ENCODE results near the gene RPS6KB2. TPM values are rescaled to one million over a fixed set of nuclear protein-coding genes. Genes with fewer than 3 reads are reported as not detected.

The RPS6KB2 gene
- total and polyA plus RNA-seq, 9 of the 15 experiments (the other 6 are each of a cell fraction or from before 2014, with no cell fraction given) = 0.42 to 122 (median 82.6) TPM

DNA sequence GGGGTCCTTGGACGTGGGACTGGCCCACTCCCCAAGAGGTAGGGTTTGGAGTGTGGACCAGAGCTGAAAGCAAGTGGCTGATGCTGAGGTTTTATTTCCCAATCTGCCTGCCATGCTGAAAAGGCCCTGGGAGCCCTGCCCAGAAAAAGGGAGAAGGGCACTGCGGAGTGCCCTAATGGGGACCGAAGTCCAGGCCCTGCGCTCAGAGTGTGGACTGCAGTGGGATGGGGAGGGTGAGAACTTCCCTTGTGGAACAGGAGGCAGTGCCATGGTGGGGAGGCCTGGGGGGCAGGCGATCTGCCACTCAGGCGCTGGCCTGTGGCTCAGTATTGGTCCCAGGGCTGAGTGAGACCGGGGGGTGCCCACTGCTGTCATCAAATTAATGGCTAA, 19.9 kb downstream of the RPS6KB2 start:
- Histone ChIP-seq H2AFZ (ENCODE audit: low read depth, low read length) (no peak overlapping the region), H3K27ac (ENCODE audit: extremely low read depth, low read depth, low read length) (no peak overlapping the region), H3K4me2 (ENCODE audit: insufficient read depth, low read length) (no peak overlapping the region), H3K4me3 (no peak overlapping the region), H3K27me3 (ENCODE audit: control insufficient read depth in 2 of 2, insufficient read depth in 2 of 2, low read length in 2 of 2) (no peaks in the 10 kb centered on the region), H3K9me1 (ENCODE audit: control insufficient read depth, insufficient read depth, low read length) (no peaks in the 10 kb centered on the region), H3K79me2 (ENCODE audit: control insufficient read depth, insufficient read depth, low read length) (peaks cover 13% of the 10 kb centered on the region), H3K9me3 (replicated peaks; ENCODE audit: control insufficient read depth, insufficient read depth, low read depth, low read length) (no peaks in the 10 kb centered on the region), H3K9ac (ENCODE audit: insufficient read depth in 1 of 2, low read depth in 2 of 2, low read length in 2 of 2) (no peak overlapping the region), H3K36me3 (ENCODE audit: control insufficient read depth, insufficient read depth, low read length) (no peaks in the 10 kb centered on the region), H3K4me1 (replicated peaks in 1 of 2; ENCODE audit: control insufficient read depth in 2 of 2, insufficient read depth in 2 of 2, low read length in 2 of 2) (peaks cover 7 to 34% of the 10 kb centered on the region in 2 experiments; a peak in 4 of 5 replicates), H4K20me1 (replicated peaks; ENCODE audit: control insufficient read depth, insufficient read depth, low read length) (no peaks in the 10 kb centered on the region)
- TF ChIP-seq, protein P1, sequence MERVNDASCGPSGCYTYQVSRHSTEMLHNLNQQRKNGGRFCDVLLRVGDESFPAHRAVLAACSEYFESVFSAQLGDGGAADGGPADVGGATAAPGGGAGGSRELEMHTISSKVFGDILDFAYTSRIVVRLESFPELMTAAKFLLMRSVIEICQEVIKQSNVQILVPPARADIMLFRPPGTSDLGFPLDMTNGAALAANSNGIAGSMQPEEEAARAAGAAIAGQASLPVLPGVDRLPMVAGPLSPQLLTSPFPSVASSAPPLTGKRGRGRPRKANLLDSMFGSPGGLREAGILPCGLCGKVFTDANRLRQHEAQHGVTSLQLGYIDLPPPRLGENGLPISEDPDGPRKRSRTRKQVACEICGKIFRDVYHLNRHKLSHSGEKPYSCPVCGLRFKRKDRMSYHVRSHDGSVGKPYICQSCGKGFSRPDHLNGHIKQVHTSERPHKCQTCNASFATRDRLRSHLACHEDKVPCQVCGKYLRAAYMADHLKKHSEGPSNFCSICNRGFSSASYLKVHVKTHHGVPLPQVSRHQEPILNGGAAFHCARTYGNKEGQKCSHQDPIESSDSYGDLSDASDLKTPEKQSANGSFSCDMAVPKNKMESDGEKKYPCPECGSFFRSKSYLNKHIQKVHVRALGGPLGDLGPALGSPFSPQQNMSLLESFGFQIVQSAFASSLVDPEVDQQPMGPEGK (CRISPR knock-in tag; IDR thresholded peaks at IDR 0.05; ENCODE audit: borderline replicate concordance) = no peak
- no peak for TF ChIP-seq GATAD2A (IDR thresholded peaks at IDR 0.05)
- no peak for TF ChIP-seq HEY1 (CRISPR knock-in tag; IDR thresholded peaks at IDR 0.05; ENCODE audit: borderline replicate concordance)
- no peak for TF ChIP-seq SAFB2 (IDR thresholded peaks at IDR 0.05; ENCODE audit: borderline replicate concordance, low read depth, low read length, severe bottlenecking)
- TF ChIP-seq HNRNPUL1 (IDR thresholded peaks at IDR 0.05; ENCODE audit: low read length) = no peak
- no peak for TF ChIP-seq ZNF41 (CRISPR knock-in tag; conservative IDR thresholded peaks at IDR 0.05)
- no peak for TF ChIP-seq NCOA4 (IDR thresholded peaks at IDR 0.05; ENCODE audit: partially characterized antibody)
- no peak for TF ChIP-seq ZNF551 (CRISPR knock-in tag; IDR thresholded peaks at IDR 0.05)
- no peak for TF ChIP-seq CHD4 (IDR thresholded peaks at IDR 0.05; ENCODE audit: insufficient read depth, insufficient replicate concordance, low read depth, low read length, poor library complexity, severe bottlenecking)
- TF ChIP-seq TBL1XR1 (IDR thresholded peaks at IDR 0.05; ENCODE audit: low read length in 2 of 2) = no peak
- no peak for TF ChIP-seq PCBP1 (IDR thresholded peaks at IDR 0.05; ENCODE audit: low read depth, low read length, poor library complexity, severe bottlenecking)
- TF ChIP-seq NFYB (IDR thresholded peaks at IDR 0.05; ENCODE audit: extremely low read depth, insufficient read length) = no peak
- no peak for TF ChIP-seq TARDBP (IDR thresholded peaks at IDR 0.05)
- TF ChIP-seq SAFB (IDR thresholded peaks at IDR 0.05; ENCODE audit: borderline replicate concordance, low read depth, low read length) = no peak
- POLR2A ChIA-PET = interaction anchor here (1.0 to 1.2 kb wide), 2 partner anchors 9 kb away, joined by 3 to 7 read pairs; no protein-coding TSS in a partner anchor
- intact Hi-C loops (cut with micrococcal nuclease) (no loop called here), in situ Hi-C loops (cut with MboI) (no loop called here)
- no peak for ATAC-seq
- BruUV-seq (replicated peaks) = no TSS peak
- CTCF ChIA-PET (ENCODE audit: low intra/inter-chr PET ratio) = no interaction called here
- FAIRE-seq = no peak
- 82% methylated on average over 6 of the region's 7 CpGs for WGBS (ENCODE audit: insufficient coverage, low coverage, missing lambda C conversion rate)
- DNase-seq (ENCODE audit: extremely low read depth in 1 of 4, low spot score in 3 of 4) = no peak

Measured in K562 (cell line).